Naive thymus-derived CD4-positive, alpha-beta T cell (primary cell): Measurements from ENCODE around the gene IBTK. TPM values are rescaled to one million over a fixed set of nuclear protein-coding genes. Genes with fewer than 3 reads are reported as not detected.
A peak's percentile ranks its signal among the peaks of the same experiment; 100 is the strongest.
"Not testable (repeated sequence)": the region's sequence is repeated elsewhere in the genome, so short reads cannot be mapped to it uniquely, and the experiment has no call there.

Experiments
- ATAC-seq: fragments of 150-1000 bp; cut with Tn5 transposase; 2 replicates; pipeline ENCODE4 v1.10.0; 2021; ENCODE audit warnings: mild to moderate bottlenecking, moderate library complexity
- CTCF ChIA-PET: fragments of 350-600 bp; sonication (Branson Sonifier 250); formaldehyde crosslinking; loops from one replicate; lab custom pipeline; 2021; ENCODE audit warnings: antibody characterized with exemption; lab: Charles Lee
- POLR2A ChIA-PET: fragments of 350-600 bp; sonication (Branson Sonifier 250); formaldehyde crosslinking; loops from one replicate; lab custom pipeline; 2021; ENCODE audit warnings: antibody characterized with exemption, inconsistent platforms; lab: Charles Lee
- DNase-seq, 9 donors: peaks; one replicate each; pipeline versions ENCODE4 v3.0.0 to v3.0.0-alpha.2; 2020 to 2022; ENCODE audit warnings: mixed read lengths in 1 of 9
- H3K27ac ChIP-seq: one replicate; pipeline ENCODE4 v1.7.0; 2013; ENCODE audit warnings: mild to moderate bottlenecking, low read depth, low read length, moderate library complexity
- H3K27me3 ChIP-seq, 2 donors: one replicate each; pipeline ENCODE4 v1.7.0; 2013; ENCODE audit warnings: low read length in 2 of 2, mild to moderate bottlenecking in 2 of 2, moderate library complexity in 2 of 2; ENCODE audit not compliant: control insufficient read depth in 2 of 2, insufficient read depth in 2 of 2
- H3K36me3 ChIP-seq, 3 experiments: 1 replicate in 2 of 3; 2 replicates in 1 of 3; pipeline ENCODE4 v1.7.0; 2013; ENCODE audit warnings: low read length in 3 of 3, mild to moderate bottlenecking in 3 of 3, moderate library complexity in 1 of 3; ENCODE audit not compliant: insufficient read depth in 3 of 3, control insufficient read depth in 2 of 3
- H3K4me1 ChIP-seq, 2 donors: one replicate each; pipeline ENCODE4 v1.7.0; 2013; ENCODE audit warnings: low read length in 2 of 2, mild to moderate bottlenecking in 2 of 2, moderate library complexity in 1 of 2; ENCODE audit not compliant: control insufficient read depth in 2 of 2, insufficient read depth in 2 of 2
- H3K4me3 ChIP-seq: 2 replicates; pipeline ENCODE4 v1.7.0; 2013; ENCODE audit warnings: mild to moderate bottlenecking, low read length
- H3K9me3 ChIP-seq, 3 experiments: 1 replicate in 2 of 3; 2 replicates in 1 of 3; pipeline ENCODE4 v1.7.0; 2013; ENCODE audit warnings: low read length in 3 of 3; ENCODE audit not compliant: control insufficient read depth in 2 of 3
- H3K27ac Mint-ChIP-seq, 9 donors: one replicate each; pipeline ENCODE4 v1.8.0; 2020 to 2022; ENCODE audit warnings: mixed read lengths in 9 of 9, mild to moderate bottlenecking in 8 of 9, moderate library complexity in 5 of 9, inconsistent platforms in 2 of 9
- H3K27me3 Mint-ChIP-seq, 5 donors: one replicate each; pipeline ENCODE4 v1.8.0; 2021 to 2022; ENCODE audit warnings: mixed read lengths in 5 of 5, mild to moderate bottlenecking in 1 of 5
- H3K36me3 Mint-ChIP-seq, 5 donors: one replicate each; pipeline ENCODE4 v1.8.0; 2020 to 2022; ENCODE audit warnings: mixed read lengths in 5 of 5, mild to moderate bottlenecking in 3 of 5, inconsistent platforms in 1 of 5
- H3K4me1 Mint-ChIP-seq, 7 donors: one replicate each; pipeline ENCODE4 v1.8.0; 2020 to 2022; ENCODE audit warnings: mixed read lengths in 7 of 7, mild to moderate bottlenecking in 3 of 7, inconsistent platforms in 1 of 7
- H3K4me3 Mint-ChIP-seq, 10 donors: one replicate each; pipeline ENCODE4 v1.8.0; 2020 to 2022; ENCODE audit warnings: mild to moderate bottlenecking in 10 of 10, mixed read lengths in 10 of 10, moderate library complexity in 6 of 10, inconsistent platforms in 2 of 10
- H3K9me3 Mint-ChIP-seq, 11 donors: one replicate each; pipeline ENCODE4 v1.8.0; 2020 to 2022; ENCODE audit warnings: mixed read lengths in 11 of 11, mild to moderate bottlenecking in 4 of 11, inconsistent platforms in 1 of 11, moderate library complexity in 1 of 11
- intact Hi-C, 2 donors: fragments of 100-400 bp; cut with micrococcal nuclease; formaldehyde crosslinking; loops; one replicate each; pipeline ENCODE4 v1.15.1; 2023
- polyA plus RNA-seq, 2 donors: library from polyadenylated mRNA; unstranded; fragments of 300-500 nt; fragmentation: Illumina TruSeq; gene quantifications; one replicate each; pipeline ENCODE4 v1.2.3, GENCODE V29; 2021
- total RNA-seq, 6 experiments: library from RNA in 5 of 6; stranded (reverse) in 5 of 6; gene quantifications; 1 replicate in 5 of 6; 2 replicates in 1 of 6; pipeline ENCODE4 v1.2.3 and lab custom pipeline; 2021 to 2026

IBTK gene
- total and polyA plus RNA-seq, 7 experiments from 2014 or later: 15.6 to 35.8 (median 19.6) TPM

DNA sequence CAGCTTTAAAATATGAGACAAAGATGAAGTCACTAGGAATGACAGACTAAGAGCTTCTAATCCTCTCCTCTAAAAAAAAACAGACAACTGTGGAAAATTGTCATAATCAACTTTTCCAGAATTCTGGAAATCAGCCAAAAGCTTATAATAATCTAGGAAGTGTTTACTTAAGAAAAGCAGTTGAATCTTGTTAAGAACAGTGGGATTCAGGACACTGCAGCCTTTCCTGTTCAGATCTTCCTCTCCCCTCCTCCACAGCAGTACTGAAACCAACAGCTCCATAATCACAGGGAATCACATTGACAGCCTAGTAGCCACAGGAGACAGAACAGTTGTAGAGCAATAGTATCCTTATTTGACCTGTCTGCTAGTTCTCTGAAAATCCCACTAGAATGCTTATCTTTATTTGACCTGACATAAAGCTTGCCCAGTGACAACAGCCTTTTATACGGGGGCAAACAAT lies 41.6 kb downstream of the IBTK start:
- Mint-ChIP-seq H3K4me3 (no peak overlapping the region), H3K4me1 (peaks cover 0 to 20% (median 1%) of the 10 kb centered on the region in 7 donors), H3K36me3 (peaks cover 5 to 63% (median 33%) of the 10 kb centered on the region in 5 donors), H3K27me3 (no peaks in the 10 kb centered on the region), H3K27ac (no peak overlapping the region), H3K9me3 (no peaks in the 10 kb centered on the region)
- Histone ChIP-seq H3K4me1 (no peaks in the 10 kb centered on the region), H3K36me3 (peaks cover 4 to 27% (median 6%) of the 10 kb centered on the region in 3 experiments), H3K27me3 (no peaks in the 10 kb centered on the region), H3K27ac (no peak overlapping the region), H3K4me3 (no peak overlapping the region), H3K9me3 (no peaks in the 10 kb centered on the region)
- POLR2A ChIA-PET: no interaction called here
- no peak for DNase-seq
- intact Hi-C loops: no loop called here
- no peak for ATAC-seq
- CTCF ChIA-PET: no interaction called here

DNA sequence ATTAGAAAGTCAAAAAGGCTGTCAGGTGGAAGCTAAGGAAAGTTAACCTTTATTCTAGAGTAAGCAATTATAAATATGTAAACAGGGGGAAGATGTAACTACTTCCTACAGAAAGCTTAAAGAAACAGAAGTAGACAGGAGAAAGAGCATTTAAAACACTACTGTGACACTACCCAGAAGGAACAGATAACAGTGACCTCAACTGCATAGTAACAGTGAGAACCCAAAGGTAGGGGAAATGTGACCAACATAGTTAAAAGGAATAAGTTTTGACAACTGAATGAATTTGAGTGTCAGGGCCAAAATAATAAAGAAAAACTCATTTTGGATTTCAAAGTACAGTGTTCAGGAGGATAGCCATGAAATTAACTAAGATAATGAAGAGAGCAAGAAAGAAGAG lies 43.5 kb downstream of the IBTK start:
- no peak overlapping the region for H3K27ac ChIP-seq
- ChIA-PET CTCF (no interaction called here), POLR2A (no interaction called here)
- peaks cover 9 to 61% (median 31%) of the 10 kb centered on the region in 5 donors for H3K36me3 Mint-ChIP-seq
- H3K27me3 Mint-ChIP-seq: no peaks in the 10 kb centered on the region
- DNase-seq (no peak), ATAC-seq (no peak)
- H3K4me1 ChIP-seq: no peaks in the 10 kb centered on the region
- H3K27ac Mint-ChIP-seq: peak overlapping the region in 3 of 9 donors; percentile 1 to 72 (median 17)
- H3K4me1 Mint-ChIP-seq: peaks cover 0 to 20% (median 1%) of the 10 kb centered on the region in 7 donors
- H3K9me3 ChIP-seq: no peaks in the 10 kb centered on the region
- H3K27me3 ChIP-seq: no peaks in the 10 kb centered on the region
- H3K4me3 ChIP-seq: no peak overlapping the region
- H3K36me3 ChIP-seq: peaks cover 6 to 33% (median 14%) of the 10 kb centered on the region in 3 experiments
- intact Hi-C loops: no loop called here
- H3K4me3 Mint-ChIP-seq: no peak overlapping the region
- H3K9me3 Mint-ChIP-seq: no peaks in the 10 kb centered on the region

DNA sequence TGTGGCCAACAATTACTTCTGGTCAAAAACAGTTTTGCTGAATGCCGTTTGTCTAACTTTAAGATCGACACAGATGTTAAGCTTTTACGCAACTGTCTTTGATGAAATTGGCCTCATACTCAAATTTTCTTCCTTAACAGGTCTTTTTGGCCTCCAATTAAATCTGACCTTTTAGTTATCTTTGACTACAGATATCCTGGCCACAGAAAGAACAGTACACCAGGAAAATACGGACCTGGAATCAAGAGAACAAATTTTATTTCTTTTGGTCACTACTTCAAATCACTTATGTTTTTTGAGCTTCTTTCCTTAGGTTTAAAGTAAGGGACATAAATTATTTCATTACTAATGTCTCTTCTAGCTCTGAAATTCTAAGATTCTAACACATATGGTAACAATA lies 49.8 kb downstream of the IBTK start:
- Mint-ChIP-seq H3K4me1 (no peaks in the 10 kb centered on the region), H3K27ac (peak overlapping the region in 1 of 9 donors; percentile 29), H3K36me3 (peaks cover 8 to 30% (median 17%) of the 10 kb centered on the region in 5 donors), H3K4me3 (no peak overlapping the region), H3K9me3 (no peaks in the 10 kb centered on the region), H3K27me3 (no peaks in the 10 kb centered on the region)
- Histone ChIP-seq H3K4me1 (no peaks in the 10 kb centered on the region), H3K27me3 (no peaks in the 10 kb centered on the region), H3K4me3 (no peak overlapping the region), H3K36me3 (peaks cover 13 to 39% (median 16%) of the 10 kb centered on the region in 3 experiments), H3K27ac (no peak overlapping the region), H3K9me3 (no peaks in the 10 kb centered on the region)
- intact Hi-C loops: no loop called here
- ATAC-seq: no peak
- no peak for DNase-seq
- ChIA-PET CTCF (interaction anchor here (0.7 kb wide), 1 partner anchor 38 kb away, joined by 3 read pairs; no protein-coding TSS in a partner anchor), POLR2A (no interaction called here)

DNA sequence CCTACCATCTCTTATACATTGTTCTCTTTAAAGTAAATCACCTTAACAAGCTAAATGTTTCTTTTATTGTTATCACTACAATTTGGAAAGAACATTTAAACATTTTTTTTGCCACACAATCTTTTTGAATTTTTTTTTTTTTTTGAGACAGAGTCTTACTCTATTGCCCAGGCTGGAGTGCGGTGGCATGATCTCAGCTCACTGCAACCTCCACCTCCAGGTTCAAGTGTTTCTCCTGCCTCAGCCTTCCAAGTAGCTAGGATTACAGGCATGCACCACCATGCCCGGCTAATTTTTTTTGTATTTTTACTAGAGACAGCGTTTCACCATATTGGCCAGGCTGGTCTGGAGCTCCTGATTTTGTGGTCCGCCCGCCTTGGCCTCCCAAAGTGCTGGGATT lies 50.3 kb downstream of the IBTK start:
- H3K4me1 ChIP-seq, H3K4me3 Mint-ChIP-seq, H3K9me3 ChIP-seq, DNase-seq, CTCF ChIA-PET, intact Hi-C loops, H3K4me3 ChIP-seq, ATAC-seq, H3K27me3 ChIP-seq, H3K27ac Mint-ChIP-seq, H3K4me1 Mint-ChIP-seq, H3K9me3 Mint-ChIP-seq, H3K27ac ChIP-seq, H3K27me3 Mint-ChIP-seq: not testable (repeated sequence)
- H3K36me3 Mint-ChIP-seq: peaks cover 8 to 31% (median 17%) of the 10 kb centered on the region in 5 donors
- H3K36me3 ChIP-seq: peaks cover 13 to 36% (median 16%) of the 10 kb centered on the region in 3 experiments
- POLR2A ChIA-PET: interaction anchor here (0.6 kb wide), 1 partner anchor 1768 kb away, joined by 3 read pairs; no protein-coding TSS in a partner anchor

DNA sequence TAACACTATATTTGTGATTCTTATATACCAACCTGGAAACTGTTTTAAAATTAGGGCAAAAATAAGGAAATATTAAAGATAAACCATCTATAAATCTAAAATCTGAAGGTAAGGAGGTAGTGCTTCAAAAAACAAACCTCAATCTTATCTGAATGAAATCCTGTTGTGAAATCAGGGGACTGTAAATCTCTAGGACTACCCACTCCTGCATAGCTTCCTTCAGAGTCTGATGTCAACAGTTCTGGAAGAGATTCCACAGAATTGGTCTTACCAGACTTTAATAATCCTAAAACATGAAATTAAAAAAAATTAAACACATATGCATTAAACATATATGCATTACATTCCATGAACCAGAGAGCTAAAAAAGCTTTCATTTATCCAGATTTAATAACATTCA lies 51.4 kb downstream of the IBTK start:
- Histone ChIP-seq H3K36me3 (peaks cover 13 to 39% (median 16%) of the 10 kb centered on the region in 3 experiments), H3K27me3 (no peaks in the 10 kb centered on the region), H3K9me3 (no peaks in the 10 kb centered on the region), H3K4me1 (no peaks in the 10 kb centered on the region), H3K27ac (no peak overlapping the region), H3K4me3 (no peak overlapping the region)
- H3K4me3 Mint-ChIP-seq: no peak overlapping the region
- ATAC-seq (no peak), DNase-seq (no peak)
- ChIA-PET POLR2A (no interaction called here), CTCF (interaction anchor here (1.3 kb wide), 1 partner anchor 14 kb away, joined by 4 read pairs; no protein-coding TSS in a partner anchor)
- no peak overlapping the region for H3K27ac Mint-ChIP-seq
- no peaks in the 10 kb centered on the region for H3K9me3 Mint-ChIP-seq
- H3K27me3 Mint-ChIP-seq: no peaks in the 10 kb centered on the region
- H3K36me3 Mint-ChIP-seq: peaks cover 8 to 37% (median 17%) of the 10 kb centered on the region in 5 donors
- intact Hi-C loops: no loop called here
- H3K4me1 Mint-ChIP-seq: no peaks in the 10 kb centered on the region

DNA sequence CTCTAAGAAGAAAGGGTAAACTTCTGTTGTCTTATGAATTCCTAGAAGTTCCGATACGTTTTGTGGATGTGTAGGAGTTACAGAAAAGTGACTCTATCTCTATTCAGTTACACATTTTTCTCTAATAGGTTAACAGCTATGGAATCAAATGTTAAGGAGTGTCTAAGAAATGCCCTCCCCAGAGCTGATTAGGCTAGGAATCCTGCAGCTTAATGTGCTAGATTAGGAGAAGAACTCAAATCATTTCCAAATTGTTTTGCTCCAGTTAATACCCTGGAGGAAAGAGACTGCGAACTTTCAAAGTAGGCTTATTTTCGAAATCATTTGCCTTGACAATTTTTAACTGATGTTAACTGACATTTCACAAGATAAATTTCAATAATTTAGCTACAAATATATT lies 51.9 kb downstream of the IBTK start:
- peaks cover 8 to 38% (median 19%) of the 10 kb centered on the region in 5 donors for H3K36me3 Mint-ChIP-seq
- POLR2A ChIA-PET: no interaction called here
- H3K36me3 ChIP-seq: peaks cover 13 to 43% (median 16%) of the 10 kb centered on the region in 3 experiments

More for the DNA sequence above, 51.9 kb downstream of the IBTK start:
- H3K4me1 ChIP-seq: no peaks in the 10 kb centered on the region
- H3K27ac ChIP-seq: no peak overlapping the region
- CTCF ChIA-PET: interaction anchor here (1.3 kb wide), 1 partner anchor 13 kb away, joined by 4 read pairs; no protein-coding TSS in a partner anchor
- Mint-ChIP-seq H3K27ac (no peak overlapping the region), H3K9me3 (no peaks in the 10 kb centered on the region), H3K4me1 (no peaks in the 10 kb centered on the region), H3K4me3 (no peak overlapping the region), H3K27me3 (no peaks in the 10 kb centered on the region)
- intact Hi-C loops: loop anchor here in 1 of 2 donors (2.0 kb wide), 1 partner anchor 13 kb away; no protein-coding TSS in a partner anchor
- no peaks in the 10 kb centered on the region for H3K9me3 ChIP-seq
- no peak overlapping the region for H3K4me3 ChIP-seq
- DNase-seq (no peak), ATAC-seq (no peak)
- H3K27me3 ChIP-seq: no peaks in the 10 kb centered on the region
